ENCODE results near the gene ETS1. TPM values are rescaled to one million over a fixed set of nuclear protein-coding genes. Genes with fewer than 3 reads are reported as not detected.

The ETS1 gene
- total RNA-seq, 1 donor from 2014 or later, result 62.7 TPM

DNA sequence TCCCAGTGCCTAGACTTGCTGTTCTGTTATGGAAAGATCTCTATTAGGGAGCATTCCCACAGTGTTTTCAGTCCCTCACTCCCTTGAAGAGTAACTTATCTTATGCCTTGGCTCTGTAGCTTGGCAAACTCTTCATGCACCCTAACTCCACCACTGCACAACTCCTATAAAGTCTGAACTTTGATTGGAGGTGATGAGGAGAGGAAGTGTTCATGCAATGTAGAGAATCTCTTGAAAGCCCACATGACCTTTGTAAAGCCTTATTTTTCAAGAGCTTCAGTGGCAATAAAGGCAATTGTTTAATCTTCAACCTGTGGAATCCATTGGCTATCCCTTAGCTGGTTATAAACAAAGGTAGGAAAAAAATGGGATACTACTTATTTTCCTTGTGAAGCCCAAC, 176.2 kb downstream of the ETS1 start:
- no peak for FAIRE-seq
- no peak for DNase-seq (ENCODE audit: low read depth)
- TF ChIP-seq, protein P1, sequence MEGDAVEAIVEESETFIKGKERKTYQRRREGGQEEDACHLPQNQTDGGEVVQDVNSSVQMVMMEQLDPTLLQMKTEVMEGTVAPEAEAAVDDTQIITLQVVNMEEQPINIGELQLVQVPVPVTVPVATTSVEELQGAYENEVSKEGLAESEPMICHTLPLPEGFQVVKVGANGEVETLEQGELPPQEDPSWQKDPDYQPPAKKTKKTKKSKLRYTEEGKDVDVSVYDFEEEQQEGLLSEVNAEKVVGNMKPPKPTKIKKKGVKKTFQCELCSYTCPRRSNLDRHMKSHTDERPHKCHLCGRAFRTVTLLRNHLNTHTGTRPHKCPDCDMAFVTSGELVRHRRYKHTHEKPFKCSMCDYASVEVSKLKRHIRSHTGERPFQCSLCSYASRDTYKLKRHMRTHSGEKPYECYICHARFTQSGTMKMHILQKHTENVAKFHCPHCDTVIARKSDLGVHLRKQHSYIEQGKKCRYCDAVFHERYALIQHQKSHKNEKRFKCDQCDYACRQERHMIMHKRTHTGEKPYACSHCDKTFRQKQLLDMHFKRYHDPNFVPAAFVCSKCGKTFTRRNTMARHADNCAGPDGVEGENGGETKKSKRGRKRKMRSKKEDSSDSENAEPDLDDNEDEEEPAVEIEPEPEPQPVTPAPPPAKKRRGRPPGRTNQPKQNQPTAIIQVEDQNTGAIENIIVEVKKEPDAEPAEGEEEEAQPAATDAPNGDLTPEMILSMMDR (IDR thresholded peaks at IDR 0.05; ENCODE audit: insufficient read depth, low read length, severe bottlenecking), result no peak
- H3K27me3 ChIP-seq (ENCODE audit: control insufficient read depth, insufficient read depth, low read length), result no peaks in the 10 kb centered on the region
- H3K36me3 ChIP-seq (ENCODE audit: control insufficient read depth, insufficient read depth, low read length), result no peaks in the 10 kb centered on the region
- H3K4me3 ChIP-seq (ENCODE audit: low read depth, low read length), result no peak overlapping the region

DNA sequence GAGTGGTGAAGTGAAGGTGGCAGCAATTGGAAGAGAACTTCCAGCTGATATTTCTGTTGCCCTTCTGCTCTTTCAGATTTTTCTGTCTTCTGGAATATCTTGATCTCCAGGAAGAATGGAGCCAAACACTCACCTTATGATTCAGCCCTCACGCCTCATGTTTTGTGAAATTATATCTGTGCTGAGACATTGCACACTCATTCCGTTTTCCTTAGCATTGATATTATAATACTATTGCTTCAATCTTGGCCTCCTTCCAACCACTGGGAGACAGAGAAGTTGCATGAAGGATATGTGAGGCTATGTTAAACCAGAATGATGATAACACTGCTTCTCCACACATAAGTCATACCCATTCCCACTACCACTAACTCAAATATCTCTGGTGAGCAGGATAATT, 177.9 kb downstream of the ETS1 start:
- no peak for FAIRE-seq
- DNase-seq (ENCODE audit: low read depth), result peak; percentile 98
- H3K4me3 ChIP-seq (ENCODE audit: low read depth, low read length), result no peak overlapping the region
- no peaks in the 10 kb centered on the region for H3K36me3 ChIP-seq (ENCODE audit: control insufficient read depth, insufficient read depth, low read length)
- TF ChIP-seq, protein P1 (IDR thresholded peaks at IDR 0.05; ENCODE audit: insufficient read depth, low read length, severe bottlenecking), result no peak
- H3K27me3 ChIP-seq (ENCODE audit: control insufficient read depth, insufficient read depth, low read length), result no peaks in the 10 kb centered on the region

Other genes with a start within 250 kb of the ETS1 start
- 2.7 and 3.9 TPM in 2 replicates for gene FLI1, start 106.5 kb upstream of the ETS1 start, total RNA-seq

Measured in bronchial epithelial cell (primary cell).